ENCODE data around the gene PRMT5.
A peak's percentile ranks its signal among the peaks of the same experiment; 100 is the strongest.

Gene PRMT5

DNA sequence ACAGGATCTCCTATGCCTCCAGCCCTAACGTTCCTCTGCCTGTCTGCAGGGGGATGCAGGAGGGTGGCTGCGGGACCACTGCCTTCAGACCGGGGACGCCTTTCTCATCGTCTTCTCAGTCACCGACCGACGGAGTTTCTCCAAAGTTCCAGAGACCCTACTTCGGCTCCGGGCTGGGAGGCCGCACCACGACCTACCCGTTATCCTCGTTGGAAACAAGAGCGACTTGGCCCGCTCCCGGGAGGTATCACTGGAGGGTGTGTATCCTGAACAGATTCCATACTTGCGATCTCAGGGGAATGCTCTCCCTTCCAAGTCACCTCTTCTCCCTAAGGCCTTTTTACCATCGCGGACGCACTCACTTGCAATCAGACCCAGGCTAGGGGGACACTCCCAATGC, 43.2 kb downstream of the PRMT5 start:
- H3K27ac Mint-ChIP-seq = peak overlapping the region in 1 of 2 donors; percentile 52
- peak overlapping the region; percentile 79 to 80 for H3K4me3 Mint-ChIP-seq
- peaks cover 22 to 26% of the 10 kb centered on the region in 2 donors for H3K4me1 Mint-ChIP-seq (ENCODE audit: low read depth in 2 of 2)
- H3K27me3 Mint-ChIP-seq = no peaks in the 10 kb centered on the region
- peaks cover 27% of the 10 kb centered on the region for H3K36me3 Mint-ChIP-seq (ENCODE audit: insufficient read depth)
- DNase-seq = no peak
- no peak for ATAC-seq (replicated peaks)
- H3K9me3 Mint-ChIP-seq = no peaks in the 10 kb centered on the region

GRCh38 chr14:22884738-22885523, 44.2 kb downstream of the PRMT5 start:
- Mint-ChIP-seq H3K36me3 (ENCODE audit: insufficient read depth) (peaks cover 25% of the 10 kb centered on the region), H3K4me1 (ENCODE audit: low read depth in 2 of 2) (peaks cover 22 to 26% of the 10 kb centered on the region in 2 donors), H3K27ac (peak overlapping the region in 1 of 2 donors; percentile 42), H3K27me3 (no peaks in the 10 kb centered on the region), H3K4me3 (peak overlapping the region; percentile 45 to 49), H3K9me3 (no peaks in the 10 kb centered on the region)
- DNase-seq (no peak), ATAC-seq (replicated peaks) (no peak)

DNA sequence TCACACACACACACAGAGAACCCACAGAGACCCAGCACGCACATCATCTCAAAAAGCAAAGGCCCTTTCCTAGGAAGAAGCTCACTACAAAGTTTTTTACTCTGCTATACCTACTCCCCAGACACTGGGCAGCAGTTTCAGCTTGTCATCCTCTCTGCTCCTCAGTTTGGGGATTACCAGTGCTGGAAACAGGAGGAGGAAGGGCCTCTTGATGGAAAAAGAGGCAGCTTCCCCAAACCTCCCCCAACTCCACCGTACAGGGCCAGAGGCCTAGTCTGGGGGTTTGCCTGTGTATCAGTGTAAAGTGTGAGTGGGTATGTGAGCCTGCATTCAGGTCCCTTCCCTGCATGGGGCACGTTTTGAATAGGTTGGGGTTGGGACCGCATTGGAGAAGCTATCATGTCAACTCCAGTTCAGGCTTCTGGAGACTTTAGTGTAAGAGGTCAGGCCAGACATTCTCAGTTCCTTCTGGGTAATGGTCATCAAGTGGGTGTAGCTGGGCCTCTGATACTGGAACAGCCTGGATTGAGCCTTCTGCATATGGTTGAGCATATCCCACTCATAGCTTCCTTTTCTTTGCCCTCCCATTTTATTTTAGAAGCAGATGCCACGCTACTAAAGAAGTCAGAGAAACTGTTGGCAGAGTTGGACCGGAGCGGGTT, 45.0 kb downstream of the PRMT5 start:
- ATAC-seq (replicated peaks) = no peak
- Mint-ChIP-seq H3K36me3 (ENCODE audit: insufficient read depth) (peaks cover 24% of the 10 kb centered on the region), H3K9me3 (no peaks in the 10 kb centered on the region), H3K4me1 (ENCODE audit: low read depth in 2 of 2) (peaks cover 22 to 28% of the 10 kb centered on the region in 2 donors), H3K27me3 (no peaks in the 10 kb centered on the region), H3K4me3 (no peak overlapping the region), H3K27ac (peak overlapping the region in 1 of 2 donors; percentile 3)
- DNase-seq = no peak

DNA sequence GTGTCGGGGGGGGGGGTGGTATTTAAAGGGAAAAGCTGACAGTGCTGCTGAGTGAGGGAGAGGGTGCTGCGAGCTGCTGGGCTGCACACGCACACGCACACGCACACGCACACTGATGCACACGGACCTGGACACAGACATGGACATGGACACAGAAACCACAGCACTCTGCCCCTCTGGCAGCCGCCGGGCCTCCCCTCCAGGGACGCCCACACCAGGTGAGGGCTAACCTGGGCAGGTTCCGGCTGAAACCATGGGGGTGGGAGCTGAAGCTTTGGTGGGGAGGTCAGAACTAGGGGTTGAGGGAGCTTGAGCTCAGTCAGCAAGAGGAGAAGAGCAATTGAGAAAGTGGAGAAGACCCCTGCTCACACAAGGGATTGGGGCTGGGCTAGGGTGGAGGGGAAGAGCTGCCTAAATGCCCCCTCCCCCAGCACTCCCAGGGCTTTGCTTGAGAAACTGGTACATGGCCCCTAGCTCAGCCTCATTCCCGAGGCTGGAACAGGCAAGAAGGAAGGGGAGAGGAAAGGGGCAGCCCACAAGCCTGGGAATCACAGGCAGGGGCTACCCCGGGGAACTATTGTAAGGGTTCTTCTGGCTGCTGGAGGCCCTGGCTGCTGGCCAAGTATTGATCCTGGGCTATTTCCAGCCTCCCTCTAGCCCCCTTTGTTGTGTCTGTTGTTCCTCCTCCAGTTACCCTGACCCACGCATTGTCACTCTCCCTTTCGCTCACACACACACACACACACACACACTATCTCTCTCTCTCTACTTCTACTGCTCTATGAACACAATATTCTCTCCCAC, 45.8 kb downstream of the PRMT5 start, which contains the start of gene REM2:
Gene REM2, plus strand, starts transcription at position 50 of the 804 bp plus-strand sequence. Its CDS starts 66 bp downstream, at position 116.
- Mint-ChIP-seq H3K4me1 (ENCODE audit: low read depth in 2 of 2) (peaks cover 22 to 31% of the 10 kb centered on the region in 2 donors), H3K4me3 (no peak within 1 kb of the TSS), H3K27ac (peak within 1 kb of the TSS; percentile 12 to 64), H3K9me3 (no peaks in the 10 kb centered on the region), H3K27me3 (no peaks in the 10 kb centered on the region), H3K36me3 (ENCODE audit: insufficient read depth) (peaks cover 26% of the 10 kb centered on the region)
- DNase-seq = no peak
- ATAC-seq (replicated peaks) = no peak

- Mint-ChIP-seq H3K4me1 (ENCODE audit: low read depth in 2 of 2) (peaks cover 18 to 29% of the 10 kb centered on the region in 2 donors), H3K27me3 (no peaks in the 10 kb centered on the region), H3K27ac (peak overlapping the region in 1 of 2 donors; percentile 44), H3K9me3 (no peaks in the 10 kb centered on the region), H3K36me3 (ENCODE audit: insufficient read depth) (peaks cover 32% of the 10 kb centered on the region), H3K4me3 (no peak overlapping the region)
- ATAC-seq (replicated peaks) (no peak), DNase-seq (no peak)
These were observed 46.5 kb downstream of the PRMT5 start for GRCh38 chr14:22882529-22883172.

- peaks cover 35% of the 10 kb centered on the region for H3K36me3 Mint-ChIP-seq (ENCODE audit: insufficient read depth)
- H3K4me3 Mint-ChIP-seq = no peak overlapping the region
- H3K27me3 Mint-ChIP-seq = no peaks in the 10 kb centered on the region
- H3K27ac Mint-ChIP-seq = peak overlapping the region; percentile 12 to 64
- peaks cover 12 to 25% of the 10 kb centered on the region in 2 donors for H3K4me1 Mint-ChIP-seq (ENCODE audit: low read depth in 2 of 2)
- no peak for DNase-seq
- no peak for ATAC-seq (replicated peaks)
- H3K9me3 Mint-ChIP-seq = no peaks in the 10 kb centered on the region
These were observed 47.1 kb downstream of the PRMT5 start for GRCh38 chr14:22882064-22882463.

DNA sequence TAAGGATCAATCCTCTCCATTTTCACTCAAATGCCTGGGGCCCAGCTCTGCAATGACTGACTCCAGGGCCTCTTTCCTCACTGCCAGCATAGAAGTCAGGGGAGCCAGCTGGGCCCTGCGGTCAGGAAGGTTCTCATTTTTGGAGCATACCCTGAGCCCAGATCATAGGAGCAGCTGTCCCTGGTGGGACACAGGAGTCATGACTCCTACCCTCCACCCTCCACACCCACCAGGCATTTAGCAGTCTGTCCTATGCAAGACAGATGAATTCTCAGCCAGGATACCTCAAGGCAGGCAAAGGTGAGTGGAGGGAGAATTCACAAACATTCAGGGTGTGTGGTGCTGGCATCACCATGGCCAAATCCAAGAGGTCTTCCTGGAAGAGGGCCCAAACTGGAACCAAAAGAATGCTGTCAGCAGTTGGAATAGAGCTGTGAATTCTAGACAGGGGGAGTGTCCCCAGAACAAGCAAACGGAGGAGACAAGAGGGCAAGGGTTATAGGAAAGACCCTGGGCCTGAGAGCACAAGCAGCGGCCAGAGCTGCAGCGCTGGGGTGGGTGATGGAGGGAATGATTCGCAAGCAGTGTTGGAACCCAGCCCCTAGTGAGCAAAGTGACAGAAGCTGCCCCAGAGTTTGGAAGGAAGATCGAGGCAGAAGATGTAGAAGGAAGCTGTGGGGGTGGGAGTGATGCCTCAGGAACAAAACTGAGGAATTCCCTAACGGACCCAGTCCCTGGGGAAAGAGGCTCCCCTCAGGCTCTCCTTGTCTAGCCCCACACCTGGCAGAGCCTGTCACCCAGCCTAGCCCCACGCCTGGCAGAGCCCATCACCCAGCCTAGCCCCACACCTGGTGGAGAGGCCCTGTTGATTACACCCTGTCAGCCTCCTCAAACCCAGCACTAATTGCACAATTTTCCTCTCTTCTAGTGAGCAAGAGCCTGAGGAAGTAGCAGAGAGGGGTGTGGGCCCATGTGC, 50.6 kb downstream of the PRMT5 start:
- H3K4me3 Mint-ChIP-seq = no peak overlapping the region
- no peaks in the 10 kb centered on the region for H3K9me3 Mint-ChIP-seq
- no peak for DNase-seq
- no peak for ATAC-seq (replicated peaks)
- H3K27me3 Mint-ChIP-seq = no peaks in the 10 kb centered on the region
- H3K4me1 Mint-ChIP-seq (ENCODE audit: low read depth in 2 of 2) = peaks cover 8 to 33% of the 10 kb centered on the region in 2 donors
- H3K36me3 Mint-ChIP-seq (ENCODE audit: insufficient read depth) = peaks cover 40% of the 10 kb centered on the region
- H3K27ac Mint-ChIP-seq = peak overlapping the region; percentile 8 to 59

- no peak for ATAC-seq (replicated peaks)
- no peak overlapping the region for H3K4me3 Mint-ChIP-seq
- no peaks in the 10 kb centered on the region for H3K9me3 Mint-ChIP-seq
- no peak for DNase-seq
- peaks cover 17 to 41% of the 10 kb centered on the region in 2 donors for H3K4me1 Mint-ChIP-seq (ENCODE audit: low read depth in 2 of 2)
- H3K27ac Mint-ChIP-seq = peak overlapping the region in 1 of 2 donors; percentile 28
- H3K27me3 Mint-ChIP-seq = no peaks in the 10 kb centered on the region
- peaks cover 46% of the 10 kb centered on the region for H3K36me3 Mint-ChIP-seq (ENCODE audit: insufficient read depth)
These were observed 52.1 kb downstream of the PRMT5 start for GRCh38 chr14:22877000-22877501.

DNA sequence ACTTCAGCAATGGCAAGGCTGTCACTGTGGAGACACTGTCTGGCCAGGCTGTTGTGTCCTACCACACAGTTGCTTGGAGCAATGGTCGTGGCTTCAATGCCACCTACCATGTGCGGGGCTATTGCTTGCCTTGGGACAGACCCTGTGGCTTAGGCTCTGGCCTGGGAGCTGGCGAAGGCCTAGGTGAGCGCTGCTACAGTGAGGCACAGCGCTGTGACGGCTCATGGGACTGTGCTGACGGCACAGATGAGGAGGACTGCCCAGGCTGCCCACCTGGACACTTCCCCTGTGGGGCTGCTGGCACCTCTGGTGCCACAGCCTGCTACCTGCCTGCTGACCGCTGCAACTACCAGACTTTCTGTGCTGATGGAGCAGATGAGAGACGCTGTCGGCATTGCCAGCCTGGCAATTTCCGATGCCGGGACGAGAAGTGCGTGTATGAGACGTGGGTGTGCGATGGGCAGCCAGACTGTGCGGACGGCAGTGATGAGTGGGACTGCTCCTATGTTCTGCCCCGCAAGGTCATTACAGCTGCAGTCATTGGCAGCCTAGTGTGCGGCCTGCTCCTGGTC, 53.3 kb downstream of the PRMT5 start:
- DNase-seq = no peak
- Mint-ChIP-seq H3K27ac (peak overlapping the region; percentile 53 to 80), H3K9me3 (no peaks in the 10 kb centered on the region), H3K27me3 (no peaks in the 10 kb centered on the region), H3K4me3 (no peak overlapping the region), H3K36me3 (ENCODE audit: insufficient read depth) (peaks cover 51% of the 10 kb centered on the region), H3K4me1 (ENCODE audit: low read depth in 2 of 2) (peaks cover 20 to 39% of the 10 kb centered on the region in 2 donors)
- no peak for ATAC-seq (replicated peaks)

GRCh38 chr14:22875003-22875747, 54.0 kb downstream of the PRMT5 start:
- Mint-ChIP-seq H3K36me3 (ENCODE audit: insufficient read depth) (peaks cover 52% of the 10 kb centered on the region), H3K4me3 (no peak overlapping the region)
- no peak for DNase-seq

DNA sequence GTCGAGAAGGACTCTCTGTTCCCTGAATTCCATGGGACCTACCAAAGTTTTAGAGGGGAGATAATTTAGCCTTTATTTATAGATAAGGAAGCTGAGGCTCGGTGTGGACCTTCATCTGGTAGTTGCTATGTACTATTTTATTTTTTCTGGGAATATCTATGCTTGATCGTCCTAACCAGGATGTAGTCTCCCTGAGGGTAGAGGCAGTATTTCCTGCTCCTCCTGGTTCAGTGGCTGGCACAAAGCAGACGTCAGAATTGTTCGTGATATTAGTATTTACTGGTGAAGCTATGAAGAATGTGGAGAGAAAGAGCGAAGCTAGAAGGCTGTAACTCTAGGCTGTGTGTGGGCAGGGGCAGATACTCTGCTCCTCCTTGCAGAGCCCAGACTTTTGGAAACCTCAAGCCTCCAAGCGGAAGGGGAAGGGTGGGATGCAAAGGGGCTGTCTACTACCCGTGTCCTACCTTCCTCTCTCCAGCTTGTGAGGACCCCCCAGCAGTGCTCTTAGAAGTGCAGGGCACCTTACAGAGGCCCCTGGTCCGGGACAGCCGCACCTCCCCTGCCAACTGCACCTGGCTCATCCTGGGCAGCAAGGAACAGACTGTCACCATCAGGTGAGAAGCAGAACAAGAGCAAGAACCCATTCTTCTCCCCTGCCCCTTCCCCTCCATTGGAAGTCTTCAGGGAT, 56.2 kb downstream of the PRMT5 start:
- no peaks in the 10 kb centered on the region for H3K9me3 Mint-ChIP-seq
- no peak for DNase-seq
- peak overlapping the region; percentile 89 to 91 for H3K4me3 Mint-ChIP-seq
- H3K4me1 Mint-ChIP-seq (ENCODE audit: low read depth in 2 of 2) = peaks cover 26 to 32% of the 10 kb centered on the region in 2 donors
- peaks cover 47% of the 10 kb centered on the region for H3K36me3 Mint-ChIP-seq (ENCODE audit: insufficient read depth)
- H3K27me3 Mint-ChIP-seq = no peaks in the 10 kb centered on the region
- peak overlapping the region; percentile 92 to 95 for H3K27ac Mint-ChIP-seq
- ATAC-seq (replicated peaks) = no peak

More at GRCh38 chr14:22875003-22875747, 54.0 kb downstream of the PRMT5 start:
- Mint-ChIP-seq H3K27ac (peak overlapping the region in 1 of 2 donors; percentile 80), H3K9me3 (no peaks in the 10 kb centered on the region), H3K27me3 (no peaks in the 10 kb centered on the region), H3K4me1 (ENCODE audit: low read depth in 2 of 2) (peaks cover 26 to 41% of the 10 kb centered on the region in 2 donors)
- no peak for ATAC-seq (replicated peaks)
